GM19463 (cell line): Measurements from ENCODE around the gene DENND4C.
"Not testable (repeated sequence)": the region's sequence is repeated elsewhere in the genome, so short reads cannot be mapped to it uniquely, and the experiment has no call there.

Experiments used
- ATAC-seq: cut with Tn5 transposase; IDR thresholded peaks from one replicate; pipeline ENCODE4 v1.9.1; 2021; ENCODE audit warnings: mild to moderate bottlenecking, moderate library complexity; ENCODE audit not compliant: unreplicated experiment

DENND4C gene

DNA sequence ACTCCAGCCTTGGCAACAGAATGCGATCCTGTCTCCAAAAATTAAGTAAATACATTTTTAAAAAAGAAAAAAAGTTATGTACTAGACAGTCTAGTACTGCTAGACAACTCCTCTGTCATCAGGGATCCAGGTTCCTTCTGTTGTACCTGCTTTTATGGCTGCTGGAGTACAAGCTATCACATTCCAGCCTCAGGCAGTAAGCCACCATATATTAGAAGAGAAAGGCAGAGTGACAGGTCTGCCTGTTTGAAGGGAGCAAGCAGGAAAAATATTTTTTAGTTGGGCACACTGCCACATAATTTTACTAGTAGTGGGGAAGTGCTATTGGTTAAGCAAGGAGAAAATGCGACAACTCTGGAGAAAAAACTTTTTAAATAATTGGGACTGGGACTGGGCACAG lies 138.6 kb downstream of the DENND4C start:
- ATAC-seq, result no peak

DNA sequence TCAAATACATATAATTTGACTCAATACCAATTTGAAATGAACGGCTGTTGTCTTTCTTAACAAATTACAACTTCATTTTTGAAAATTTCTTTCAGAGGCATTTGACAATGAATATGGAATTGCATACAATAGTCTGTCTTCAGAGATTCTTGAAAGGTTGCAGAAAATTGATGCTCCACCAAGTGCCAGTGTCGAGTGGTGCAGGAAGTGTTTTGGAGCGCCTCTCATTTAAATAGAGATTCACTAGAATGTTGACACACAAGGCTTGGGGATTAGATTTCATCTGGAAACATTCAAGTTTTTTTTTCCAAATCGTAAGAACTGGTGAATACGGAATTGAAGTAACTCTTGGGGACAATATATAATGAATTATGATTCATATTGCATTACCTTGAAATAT lies 141.4 kb downstream of the DENND4C start:
- ATAC-seq, result no peak

DNA sequence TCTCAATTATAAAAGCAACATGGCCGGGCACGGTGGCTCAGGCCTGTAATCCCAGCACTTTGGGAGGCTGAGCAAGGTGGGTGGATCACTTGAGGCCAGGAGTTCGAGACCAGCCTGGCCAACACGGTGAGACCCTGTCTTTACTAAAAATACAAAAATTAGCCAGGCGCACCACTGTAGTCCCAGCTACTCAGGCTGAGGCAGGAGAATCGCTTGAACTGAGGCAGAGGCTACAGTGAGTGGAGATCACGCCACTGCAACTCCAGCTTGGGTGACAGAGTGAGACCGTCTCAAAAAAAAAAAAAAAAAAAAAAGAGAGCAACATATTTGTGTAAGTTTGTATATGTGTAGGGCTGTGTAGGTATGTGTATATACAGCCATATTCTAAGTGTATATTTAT lies 142.1 kb downstream of the DENND4C start:
- ATAC-seq, result no peak

DNA sequence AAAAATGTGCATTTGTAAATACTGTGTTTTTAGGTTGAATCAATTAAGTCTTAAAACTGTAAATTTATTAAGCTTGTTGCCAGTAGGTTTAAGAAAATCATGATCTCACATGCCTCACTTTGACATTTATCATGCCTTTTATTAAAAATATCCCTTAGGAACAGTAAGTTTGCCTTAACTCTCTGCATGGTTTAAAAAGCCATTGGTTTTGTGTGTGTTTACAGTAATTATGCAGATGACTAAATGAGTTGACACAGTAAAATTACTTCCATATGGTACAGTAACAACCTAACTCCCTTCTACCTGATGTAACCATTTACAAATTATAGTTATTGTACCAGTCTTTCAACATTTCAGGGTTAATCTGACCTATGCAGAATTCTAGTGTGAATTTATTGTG lies 143.0 kb downstream of the DENND4C start:
- ATAC-seq, result no peak

DNA sequence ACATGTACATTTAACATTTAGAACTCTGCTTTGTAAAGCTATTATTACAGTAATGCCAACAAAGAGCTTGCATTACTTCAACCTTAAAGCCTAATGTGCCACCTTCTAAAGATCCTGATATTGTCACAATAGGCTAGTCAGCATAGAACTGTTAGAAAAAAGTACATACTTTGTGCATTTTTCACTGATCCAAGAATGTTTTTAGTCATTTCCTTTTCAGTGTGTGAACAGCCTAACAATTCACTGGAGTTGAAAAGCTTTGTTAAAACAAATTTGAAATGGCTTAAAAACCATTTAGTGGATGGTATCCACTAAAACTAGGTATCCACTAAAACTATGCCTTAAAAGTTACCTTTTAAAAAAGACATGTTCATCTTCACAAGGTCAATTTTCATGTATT lies 145.0 kb downstream of the DENND4C start:
- no peak for ATAC-seq

DNA sequence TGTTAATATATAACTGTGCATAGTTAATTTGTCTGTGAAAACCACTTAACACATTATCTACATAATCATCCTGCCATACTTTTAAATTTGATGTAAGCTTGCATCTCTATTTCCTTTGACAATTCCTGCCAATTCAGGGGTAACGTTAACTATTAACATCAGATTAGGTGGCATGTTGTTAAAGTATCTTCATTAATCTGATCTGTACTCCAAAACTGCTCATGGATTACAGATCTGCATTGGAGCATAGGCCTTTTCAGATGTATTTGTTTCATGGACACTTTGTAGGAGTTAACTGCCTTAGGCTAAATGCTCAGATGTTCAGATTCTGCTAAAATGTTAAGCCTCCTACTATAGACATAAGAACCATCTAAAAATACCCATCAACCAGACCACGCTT lies 146.4 kb downstream of the DENND4C start:
- no peak for ATAC-seq

DNA sequence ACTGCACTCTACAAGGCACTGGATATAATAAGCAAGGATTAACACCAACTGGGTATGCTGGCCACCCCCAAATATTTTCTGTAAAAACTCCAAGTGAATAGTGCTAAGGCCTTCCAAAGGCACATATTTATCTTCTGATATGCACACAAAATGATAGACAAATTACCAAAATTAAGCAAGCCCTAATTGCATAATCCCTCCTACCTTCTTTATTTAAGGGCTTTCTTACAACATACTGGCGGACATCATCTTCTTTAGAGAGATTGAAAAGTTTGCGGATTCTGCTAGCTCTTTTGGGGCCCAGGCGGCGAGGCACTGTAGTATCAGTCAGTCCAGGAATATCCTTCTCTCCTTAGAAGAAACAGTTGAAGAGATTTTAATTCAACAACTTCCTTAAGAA lies 147.7 kb downstream of the DENND4C start:
- no peak for ATAC-seq

DNA sequence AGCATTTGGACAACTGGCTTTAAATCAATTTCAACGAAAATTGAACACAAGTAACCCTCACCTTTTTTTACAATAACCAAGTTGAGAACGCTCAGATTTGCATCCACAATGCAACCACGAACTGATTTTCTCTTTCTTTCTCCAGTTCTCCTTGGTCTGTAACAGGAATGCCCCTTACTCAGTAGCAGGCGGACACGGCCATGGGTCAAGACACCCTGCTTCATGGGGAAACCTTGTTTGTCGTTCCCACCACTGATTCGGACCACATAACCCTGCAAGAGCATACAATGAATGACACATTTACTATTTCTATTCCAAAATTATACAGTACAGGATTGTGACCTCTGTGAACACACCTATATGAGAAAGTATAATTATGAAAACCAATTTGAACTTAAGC lies 148.2 kb downstream of the DENND4C start:
- ATAC-seq, result no peak

DNA sequence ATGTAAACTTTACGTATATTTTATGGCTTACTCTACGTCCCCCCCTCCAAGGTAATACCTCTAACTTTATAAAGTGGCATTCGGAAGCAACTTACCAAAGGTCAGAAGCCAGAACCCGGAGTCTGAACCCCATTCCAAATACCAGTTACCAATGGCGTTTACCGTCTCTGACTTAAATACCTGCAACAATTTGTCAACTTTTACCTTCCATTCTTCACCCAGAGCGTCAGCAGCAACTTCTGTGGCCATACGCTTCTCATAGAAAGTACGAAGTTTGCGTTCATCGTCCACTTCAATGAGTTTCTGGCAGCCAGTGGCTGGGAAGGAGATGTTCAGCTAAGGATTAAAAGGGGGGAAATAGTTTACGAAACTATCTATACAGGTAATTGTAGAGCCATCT lies 148.8 kb downstream of the DENND4C start:
- no peak for ATAC-seq

DNA sequence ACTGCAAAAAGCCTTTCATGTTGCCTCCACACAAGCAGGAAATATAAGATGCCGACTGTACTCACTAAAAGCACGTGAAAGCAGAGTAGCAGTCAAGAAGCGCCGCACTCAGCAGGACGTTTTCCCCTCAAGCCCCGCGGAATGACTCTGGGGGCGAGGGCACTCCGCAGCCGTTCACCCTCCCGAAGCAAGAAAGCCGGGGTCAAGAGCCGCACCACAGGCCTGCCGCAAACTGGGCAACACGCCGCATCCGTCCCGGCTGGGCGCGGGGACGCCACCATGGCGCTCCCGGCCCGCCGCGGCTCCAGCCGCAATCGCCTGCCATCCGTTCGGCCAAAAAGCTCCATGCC lies 149.2 kb downstream of the DENND4C start:
- ATAC-seq, result peak; percentile 22

DNA sequence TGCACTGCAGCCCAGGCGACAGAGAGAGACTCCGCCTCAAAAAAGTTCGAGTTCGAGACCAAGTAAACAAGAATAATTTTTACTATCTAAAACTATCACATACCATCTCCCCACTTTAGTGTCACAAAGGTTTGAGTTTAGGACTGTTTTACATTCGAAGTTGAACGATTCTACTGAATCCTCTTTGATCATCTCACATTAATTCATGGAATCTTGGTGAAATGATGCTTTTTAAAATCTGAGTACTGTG lies 150.3 kb downstream of the DENND4C start:
- no peak for ATAC-seq

DNA sequence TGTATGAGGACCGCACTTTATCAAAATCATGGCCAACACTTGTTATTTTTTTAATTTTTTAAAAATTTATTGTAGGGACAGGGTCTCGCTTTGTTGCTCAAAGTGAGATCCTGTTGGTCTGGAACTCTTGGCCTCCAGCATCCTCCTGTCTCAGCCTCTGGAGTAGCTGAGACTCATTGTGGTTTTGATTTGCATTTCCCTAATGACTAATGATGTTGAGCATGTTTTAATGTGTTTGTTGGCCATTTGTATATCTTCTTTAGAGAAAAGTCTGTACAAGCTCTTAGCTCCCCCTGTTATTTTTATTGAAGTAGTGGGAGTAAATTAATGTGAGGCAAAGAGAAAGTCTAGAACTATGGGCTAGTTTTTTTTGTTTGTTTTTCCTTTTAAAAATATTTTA lies 151.2 kb downstream of the DENND4C start:
- ATAC-seq, result no peak

DNA sequence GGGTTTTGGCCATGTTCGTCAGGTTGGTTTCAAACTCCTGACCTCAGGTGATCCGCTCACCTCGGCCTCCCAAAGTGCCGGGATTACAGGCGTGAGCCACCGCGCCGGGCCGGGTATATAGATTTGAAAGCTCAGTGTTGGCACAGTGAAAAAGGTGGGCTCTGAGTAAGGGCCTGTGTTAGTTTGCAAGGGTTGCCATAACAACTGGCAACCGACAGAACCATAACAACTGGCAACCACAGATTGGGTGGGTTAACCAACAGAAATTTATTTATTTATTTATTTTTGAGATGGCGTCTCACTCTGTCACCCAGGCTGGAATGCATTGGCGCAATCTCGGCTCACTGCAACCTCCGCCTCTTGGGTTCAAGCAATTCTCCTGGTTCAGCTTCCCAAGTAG lies 154.7 kb downstream of the DENND4C start:
- ATAC-seq, result not testable (repeated sequence)

DNA sequence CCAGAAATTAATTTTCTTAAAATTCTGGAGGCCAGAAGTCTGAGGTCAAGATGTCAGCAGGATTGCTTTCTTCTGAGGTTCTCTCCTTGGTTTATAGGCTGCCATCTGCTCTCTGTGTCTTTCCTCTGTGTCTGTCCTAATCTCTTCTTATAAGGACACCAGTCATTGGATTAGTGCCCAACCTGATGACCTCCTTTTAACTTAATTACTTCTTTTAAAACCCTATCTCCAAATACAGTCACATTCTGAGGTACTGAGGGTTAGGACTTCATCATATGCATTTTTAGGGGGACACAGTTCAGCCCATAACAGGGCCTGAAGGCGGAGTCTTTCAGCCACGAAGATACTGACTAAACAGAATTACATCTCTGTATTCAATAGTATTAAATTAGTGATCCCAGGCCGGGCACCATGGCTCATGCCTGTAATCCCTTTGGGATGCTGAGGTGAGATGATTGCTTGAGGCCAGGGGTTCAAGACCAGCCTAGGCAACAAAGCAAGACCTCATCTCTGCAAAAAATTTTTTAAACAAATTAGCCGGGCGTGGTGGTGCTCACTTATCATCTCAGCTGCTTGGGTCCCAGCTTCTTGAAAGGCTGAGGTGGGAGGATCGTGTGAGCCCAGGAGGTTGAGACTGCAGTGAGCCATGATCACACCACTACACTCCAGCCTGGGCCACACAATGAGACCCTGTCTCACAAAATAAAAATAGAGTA lies 155.5 kb downstream of the DENND4C start:
- no peak for ATAC-seq

DNA sequence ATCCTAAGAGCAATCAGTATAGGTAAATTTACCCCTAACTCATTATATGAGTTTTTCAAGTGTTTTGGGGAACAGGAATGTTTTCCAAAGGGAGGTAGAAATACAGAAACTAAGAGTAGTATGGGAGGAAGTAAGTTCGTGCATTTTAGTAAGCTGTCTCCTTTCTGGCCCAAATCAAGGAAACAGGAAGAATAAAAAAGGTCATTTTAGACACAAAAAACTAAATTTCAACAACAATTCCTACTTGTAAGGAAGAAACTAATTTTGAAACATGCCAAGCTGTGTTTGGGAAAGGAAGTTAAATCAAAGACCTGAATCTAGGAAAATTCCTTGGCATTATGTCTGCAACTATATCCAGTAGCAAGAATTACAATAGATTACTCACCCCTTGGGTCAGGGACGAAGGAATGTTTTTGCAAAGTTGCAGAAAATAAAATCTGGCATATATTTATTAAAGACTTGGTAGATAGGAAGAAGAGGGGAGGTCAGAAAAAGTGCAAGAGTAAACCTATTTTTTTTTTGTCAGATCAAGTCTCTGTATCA lies 156.1 kb downstream of the DENND4C start:
- ATAC-seq, result no peak

DNA sequence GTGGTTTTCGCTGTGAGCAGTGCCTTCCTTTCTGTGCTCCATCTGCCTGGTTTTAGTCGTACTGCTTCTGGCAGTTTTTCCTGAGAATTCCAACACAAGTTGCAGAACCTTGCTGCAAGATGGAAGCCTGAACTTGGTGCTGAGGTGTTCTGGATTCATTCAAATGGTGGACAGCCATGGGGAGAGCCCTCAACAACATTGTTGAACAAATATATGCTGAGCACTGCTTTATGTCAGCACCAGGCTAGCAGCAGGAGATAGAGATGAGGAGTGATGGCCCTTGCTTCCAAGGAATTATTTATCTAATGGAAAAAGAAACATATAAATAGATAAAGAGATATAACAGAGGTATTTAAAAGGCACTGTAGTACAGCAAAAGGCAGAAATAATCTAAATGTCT lies 156.8 kb downstream of the DENND4C start:
- no peak for ATAC-seq

DNA sequence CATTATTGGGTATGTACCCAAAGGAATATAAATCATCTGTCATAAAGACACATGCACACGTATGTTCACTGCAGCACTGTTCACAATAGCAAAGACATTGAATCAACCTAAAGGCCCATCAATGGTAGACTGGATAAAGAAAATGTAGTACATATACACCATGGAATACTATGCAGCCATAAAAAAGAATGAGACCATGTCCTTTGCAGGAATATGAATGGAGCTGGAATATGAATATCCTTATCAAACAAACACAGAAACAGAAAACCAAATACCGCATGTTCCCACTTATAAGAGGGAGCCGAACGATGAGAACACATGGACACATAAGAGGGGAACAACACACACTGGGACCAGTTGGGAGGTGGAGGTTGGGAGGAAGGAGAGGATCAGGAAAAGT lies 159.0 kb downstream of the DENND4C start:
- ATAC-seq, result not testable (repeated sequence)

DNA sequence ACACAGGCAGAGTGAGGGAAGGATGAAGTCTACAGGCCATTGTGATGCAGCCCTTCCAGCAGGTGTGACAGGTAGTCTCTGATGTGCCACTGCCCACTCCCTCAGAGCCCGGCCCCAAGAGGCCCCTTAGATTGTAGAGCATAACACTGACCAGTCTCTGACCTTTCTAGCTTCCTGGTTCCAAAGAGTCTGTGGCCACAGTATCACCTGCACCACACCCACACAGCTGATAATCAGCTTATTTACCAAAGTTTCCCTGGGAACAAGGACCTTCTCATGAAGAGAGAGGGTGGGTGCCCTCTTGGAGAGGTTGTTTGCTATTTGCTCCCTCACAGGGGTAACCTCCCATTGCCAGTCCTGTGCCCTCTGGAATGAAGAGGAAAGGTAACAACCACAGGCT lies 167.4 kb downstream of the DENND4C start:
- no peak for ATAC-seq

DNA sequence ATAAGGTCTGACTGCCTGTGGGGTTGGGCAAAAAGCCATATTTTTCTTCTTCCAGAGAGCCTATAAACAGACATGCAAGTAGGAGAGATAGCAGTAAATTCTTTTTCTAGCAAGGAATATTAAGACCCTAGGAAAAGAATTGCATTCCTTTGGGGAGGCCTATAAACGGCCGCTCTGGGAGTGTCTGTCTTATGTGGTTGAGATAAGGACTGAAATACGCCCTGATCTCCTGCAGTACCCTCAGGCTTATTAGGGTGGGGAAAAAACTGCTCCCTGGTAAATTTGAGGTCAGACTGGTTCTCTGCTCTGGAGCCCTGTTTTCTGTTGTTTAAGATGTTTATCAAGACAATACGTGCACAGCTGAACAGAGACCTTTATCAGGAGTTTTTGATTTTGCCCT lies 172.7 kb downstream of the DENND4C start:
- ATAC-seq, result not testable (repeated sequence)

DNA sequence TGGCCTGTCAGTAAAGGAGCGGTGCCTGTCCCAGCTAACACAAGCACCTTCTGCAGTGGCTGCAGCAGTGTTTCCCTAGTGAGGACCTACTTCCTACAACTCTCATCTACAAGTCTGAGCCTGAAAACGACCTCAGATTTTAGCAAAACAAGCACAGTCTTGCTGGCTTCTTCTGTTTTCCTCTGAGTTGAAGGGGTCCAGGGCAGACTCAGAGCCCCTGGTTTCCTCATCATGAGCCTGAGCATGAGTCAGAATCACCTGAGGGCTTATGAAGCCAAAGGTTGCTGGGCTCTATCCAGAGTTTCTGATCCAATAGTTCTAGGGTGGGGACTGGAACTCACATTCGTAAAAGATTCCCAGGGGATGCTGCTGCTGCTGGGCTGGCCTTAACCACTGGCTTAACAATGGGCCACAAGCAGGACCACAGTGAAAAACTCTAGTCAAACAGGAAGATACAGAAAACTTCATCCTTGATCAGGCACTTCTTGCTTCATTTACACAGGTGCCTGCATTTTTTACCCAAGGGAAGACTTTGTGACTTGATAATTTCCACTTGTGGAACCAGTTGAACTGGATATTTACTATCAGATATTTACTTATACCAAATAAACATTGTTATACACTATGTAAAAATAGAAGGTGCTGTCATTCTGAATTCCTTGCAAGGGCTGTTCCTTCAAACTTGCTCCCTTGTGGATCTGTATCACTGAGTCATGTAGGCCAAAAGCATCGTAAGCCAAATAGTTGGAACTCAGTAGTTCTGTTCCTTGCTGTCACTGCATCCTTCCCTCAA lies 174.0 kb downstream of the DENND4C start:
- ATAC-seq, result no peak

DNA sequence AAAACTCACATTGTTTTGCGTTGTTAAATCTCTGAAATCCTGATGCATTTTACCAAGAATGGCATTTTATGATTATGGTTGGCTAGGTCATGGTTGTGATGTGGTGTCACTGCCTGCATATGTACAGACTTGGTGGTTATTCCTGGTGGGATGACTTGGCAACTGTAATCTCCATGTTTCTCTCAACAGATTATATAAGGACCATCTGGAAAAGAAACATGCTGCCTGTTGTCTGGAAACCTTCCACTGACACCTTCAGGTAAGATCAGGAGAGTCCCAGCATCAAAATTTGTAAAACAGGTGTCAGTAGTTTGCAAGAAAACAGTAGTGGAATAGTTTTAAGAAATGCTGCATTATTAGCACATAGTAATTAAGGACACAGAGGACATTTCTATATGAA lies 175.3 kb downstream of the DENND4C start:
- ATAC-seq, result no peak

DNA sequence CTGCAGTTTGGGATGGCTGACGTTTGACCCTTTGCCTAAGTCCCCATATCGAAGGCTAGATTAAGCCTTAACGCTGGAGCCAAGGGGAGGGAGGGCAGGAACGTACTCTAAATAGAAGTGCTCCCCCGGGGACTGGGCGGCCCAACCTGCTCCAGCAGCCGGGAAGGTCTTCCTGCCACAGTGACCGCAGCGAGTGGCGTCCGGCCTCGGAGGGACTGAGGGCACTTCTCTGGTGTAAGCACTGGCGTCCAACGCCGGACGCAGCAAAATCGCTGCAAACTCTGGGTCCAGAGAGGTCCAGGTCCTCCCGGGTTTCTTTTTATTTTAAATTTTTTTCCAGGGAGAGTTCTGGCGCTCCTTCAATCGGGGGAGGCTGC lies 177.8 kb downstream of the DENND4C start:
- peak; percentile 0 for ATAC-seq
